Pulmonary artery endothelial cell (primary cell): Measurements from ENCODE around the gene PORCN. TPM values are rescaled to one million over a fixed set of nuclear protein-coding genes. Genes with fewer than 3 reads are reported as not detected.

Source experiments
- DNase-seq: peaks from one replicate; pipeline ENCODE4 v3.0.0-alpha.2; 2011; ENCODE audit warnings: low read depth, low spot score
- total RNA-seq: library from RNA; depleted of rRNA; stranded (reverse); fragments of >200 nt; gene quantifications from 2 replicates; pipeline ENCODE4 v1.2.3, GENCODE V29; 2014

The PORCN gene
- 5.5 and 10.8 TPM in 2 replicates for total RNA-seq

- DNase-seq: no peak
Measured at GRCh38 chrX:48508400-48509244, at the start of gene PORCN. PORCN (plus strand) TSS chrX:48508992; CDS start chrX:48509821, 829 bp downstream.

- DNase-seq: no peak
Measured at GRCh38 chrX:48459483-48459882, 49.3 kb upstream of the PORCN start.

- no peak for DNase-seq
Measured at GRCh38 chrX:48460031-48460430, 48.8 kb upstream of the PORCN start.

GRCh38 chrX:48460606-48461005, 48.2 kb upstream of the PORCN start:
- DNase-seq: no peak

GRCh38 chrX:48461830-48462229, 47.0 kb upstream of the PORCN start:
- no peak for DNase-seq

- DNase-seq: no peak
Measured at GRCh38 chrX:48465336-48465933, 43.4 kb upstream of the PORCN start.

GRCh38 chrX:48466696-48467095, 42.1 kb upstream of the PORCN start:
- DNase-seq: no peak

GRCh38 chrX:48467281-48467761, 41.5 kb upstream of the PORCN start:
- DNase-seq: no peak

- DNase-seq: no peak
Measured at GRCh38 chrX:48468247-48468671, 40.5 kb upstream of the PORCN start.

GRCh38 chrX:48468693-48469691, 39.8 kb upstream of the PORCN start:
- DNase-seq: no peak

GRCh38 chrX:48470110-48470832, 38.5 kb upstream of the PORCN start, which contains the start of gene SLC38A5:
SLC38A5 (minus strand) TSS chrX:48470260; CDS start chrX:48467924, 2,336 bp downstream.
- no peak for DNase-seq

- DNase-seq: no peak
Measured at GRCh38 chrX:48470833-48471118, 38.0 kb upstream of the PORCN start.

GRCh38 chrX:48471504-48471903, 37.3 kb upstream of the PORCN start:
- no peak for DNase-seq

- no peak for DNase-seq
Measured at GRCh38 chrX:48472225-48472624, 36.6 kb upstream of the PORCN start.

GRCh38 chrX:48472851-48473703, 35.7 kb upstream of the PORCN start:
- no peak for DNase-seq

- DNase-seq: no peak
Measured at GRCh38 chrX:48473704-48473990, 35.1 kb upstream of the PORCN start.

- DNase-seq: no peak
Measured at GRCh38 chrX:48474127-48474526, 34.7 kb upstream of the PORCN start.

GRCh38 chrX:48474581-48474980, 34.2 kb upstream of the PORCN start:
- no peak for DNase-seq

- DNase-seq: no peak
Measured at GRCh38 chrX:48475296-48475695, 33.5 kb upstream of the PORCN start.
